Esophagus muscularis mucosa (tissue), 4 donors: ENCODE measurements around the gene IPO11. TPM values are rescaled to one million over a fixed set of nuclear protein-coding genes. Genes with fewer than 3 reads are reported as not detected.

Experiments
- DNase-seq: peaks from one replicate; pipeline ENCODE4 v3.0.0-alpha.2; 2017; ENCODE audit errors: extremely low spot score
- H3K27ac ChIP-seq, 4 donors: fragments of 200-600 bp; sonication (generic); replicated peaks in 1 of 4; 1 replicate in 3 of 4; 2 replicates in 1 of 4; pipeline ENCODE4 v1.5.1; 2016 to 2019; ENCODE audit warnings: mild to moderate bottlenecking in 1 of 4
- H3K27me3 ChIP-seq, 4 donors: fragments of 200-600 bp; sonication (generic); one replicate each; pipeline versions ENCODE4 v1.5.1 to v1.6.0; 2016 to 2019
- H3K36me3 ChIP-seq, 4 donors: fragments of 200-600 bp; sonication (generic); one replicate each; pipeline ENCODE4 v1.5.1; 2016 to 2019
- H3K4me1 ChIP-seq, 4 donors: fragments of 200-600 bp; sonication (generic); one replicate each; pipeline ENCODE4 v1.5.1; 2016 to 2019
- H3K4me3 ChIP-seq, 4 donors: fragments of 200-600 bp; sonication (generic); 1 replicate in 2 of 4; 2 replicates in 2 of 4; pipeline ENCODE4 v1.5.1; 2016 to 2019; ENCODE audit warnings: mild to moderate bottlenecking in 4 of 4, moderate library complexity in 1 of 4
- H3K9me3 ChIP-seq, 4 donors: fragments of 200-600 bp; sonication (generic); 1 replicate in 3 of 4; 2 replicates in 1 of 4; pipeline ENCODE4 v1.5.1; 2016 to 2019
- CTCF ChIP-seq, 3 experiments: fragments of 200-600 bp in 2 of 3; fragments of 450-650 bp in 1 of 3; sonication (generic) in 2 of 3; IDR thresholded peaks; one replicate each; pipeline ENCODE4 v1.5.1; 2017 to 2019; ENCODE audit warnings: antibody characterized with exemption in 3 of 3, mild to moderate bottlenecking in 2 of 3, moderate library complexity in 1 of 3
- EP300 ChIP-seq: sonication (generic); formaldehyde crosslinking; IDR thresholded peaks from one replicate; pipeline ENCODE4 v1.6.1; 2017; ENCODE audit warnings: antibody characterized with exemption
- POLR2A ChIP-seq: fragments of 450-650 bp; IDR thresholded peaks from one replicate; pipeline ENCODE4 v1.6.1; 2017; ENCODE audit warnings: antibody characterized with exemption, moderate library complexity, mild to moderate bottlenecking, low read depth
- POLR2AphosphoS5 ChIP-seq, 2 donors: sonication (generic); formaldehyde crosslinking; IDR thresholded peaks; one replicate each; pipeline ENCODE4 v1.6.1; 2017; ENCODE audit warnings: antibody characterized with exemption in 2 of 2
- WGBS: methylation state at CpG from one replicate; pipeline ENCODE4 v1.1.5; 2018; 5-methylcytosine and 5-hydroxymethylcytosine counted together
- intact Hi-C: fragments of 100-400 bp; cut with DNase I; formaldehyde crosslinking; loops from one replicate; pipeline ENCODE4 v1.15.1; 2023
- total RNA-seq, 4 donors: library from RNA; depleted of rRNA; stranded (reverse); fragments of >200 nt; gene quantifications; one replicate each; pipeline versions ENCODE4 v1.1.0 to v1.2.1, GENCODE V29; 2016

IPO11 gene
- total RNA-seq, 4 donors from 2014 or later: 14.8 to 19.6 (median 18.3) TPM

GRCh38 chr5:62649025-62649424 is 236.5 kb downstream of the IPO11 start:
- intact Hi-C loops: no loop called here
- no peaks in the 10 kb centered on the region for H3K27me3 ChIP-seq
- H3K4me1 ChIP-seq: no peaks in the 10 kb centered on the region
- DNase-seq: peak; percentile 50
- H3K27ac ChIP-seq: no peak overlapping the region
- H3K9me3 ChIP-seq: no peaks in the 10 kb centered on the region
- H3K4me3 ChIP-seq: no peak overlapping the region
- no peaks in the 10 kb centered on the region for H3K36me3 ChIP-seq
- TF ChIP-seq CTCF (IDR thresholded peaks at IDR 0.05) (no peak), POLR2AphosphoS5 (IDR thresholded peaks at IDR 0.05) (no peak), EP300 (no peak), POLR2A (no peak)
- 94% methylated on average over 4 of the region's 4 CpGs for WGBS

GRCh38 chr5:62649476-62650113 is 237.0 kb downstream of the IPO11 start:
- no peak for TF ChIP-seq EP300
- TF ChIP-seq CTCF (IDR thresholded peaks at IDR 0.05): no peak
- no peak for TF ChIP-seq POLR2A
- TF ChIP-seq POLR2AphosphoS5 (IDR thresholded peaks at IDR 0.05): no peak
- intact Hi-C loops: no loop called here
- peak; percentile 84 for DNase-seq
- 64% methylated on average over 4 of the region's 4 CpGs for WGBS
- no peak overlapping the region for H3K27ac ChIP-seq
- H3K36me3 ChIP-seq: no peaks in the 10 kb centered on the region
- H3K27me3 ChIP-seq: no peaks in the 10 kb centered on the region
- no peaks in the 10 kb centered on the region for H3K9me3 ChIP-seq
- H3K4me1 ChIP-seq: no peaks in the 10 kb centered on the region
- no peak overlapping the region for H3K4me3 ChIP-seq

- intact Hi-C loops: no loop called here
- Histone ChIP-seq H3K9me3 (no peaks in the 10 kb centered on the region), H3K27me3 (no peaks in the 10 kb centered on the region), H3K27ac (no peak overlapping the region), H3K4me1 (no peaks in the 10 kb centered on the region), H3K4me3 (no peak overlapping the region), H3K36me3 (no peaks in the 10 kb centered on the region)
- TF ChIP-seq POLR2A: no peak
- no peak for TF ChIP-seq EP300
- no peak for TF ChIP-seq POLR2AphosphoS5 (IDR thresholded peaks at IDR 0.05)
- no peak for TF ChIP-seq CTCF (IDR thresholded peaks at IDR 0.05)
- 64% methylated on average over 5 of the region's 5 CpGs for WGBS
- peak; percentile 47 for DNase-seq
Observed at GRCh38 chr5:62650197-62650596, 237.6 kb downstream of the IPO11 start.

- no peaks in the 10 kb centered on the region for H3K4me1 ChIP-seq
- H3K36me3 ChIP-seq: no peaks in the 10 kb centered on the region
- H3K27me3 ChIP-seq: no peaks in the 10 kb centered on the region
- WGBS: 82% methylated on average over 5 of the region's 5 CpGs
- no peak for DNase-seq
- intact Hi-C loops: no loop called here
- H3K27ac ChIP-seq: no peak overlapping the region
- H3K4me3 ChIP-seq: no peak overlapping the region
- no peaks in the 10 kb centered on the region for H3K9me3 ChIP-seq
- TF ChIP-seq CTCF (IDR thresholded peaks at IDR 0.05) (no peak), POLR2AphosphoS5 (IDR thresholded peaks at IDR 0.05) (no peak), EP300 (no peak)
Observed at GRCh38 chr5:62652225-62652624, 239.7 kb downstream of the IPO11 start.
